HG03175 (cell line): Measurements from ENCODE around the gene HLX.

ENCODE experiments used
- ATAC-seq: cut with Tn5 transposase; IDR thresholded peaks from one replicate; pipeline ENCODE4 v1.9.1; 2021; ENCODE audit warnings: mild to moderate bottlenecking, moderate library complexity; ENCODE audit not compliant: unreplicated experiment

Gene HLX

GRCh38 chr1:220880726-220881506 is 1.7 kb downstream of the HLX start:
- no peak for ATAC-seq

GRCh38 chr1:220882061-220882891 is 3.0 kb downstream of the HLX start:
- ATAC-seq = no peak

- no peak for ATAC-seq
These were observed 5.1 kb downstream of the HLX start for GRCh38 chr1:220884109-220884980.

GRCh38 chr1:220884981-220885918 is 6.0 kb downstream of the HLX start:
- no peak for ATAC-seq

- ATAC-seq = no peak
These were observed 6.7 kb downstream of the HLX start for GRCh38 chr1:220885971-220886370.

GRCh38 chr1:220886470-220887201 is 7.4 kb downstream of the HLX start:
- no peak for ATAC-seq

GRCh38 chr1:220887202-220887519 is 7.9 kb downstream of the HLX start:
- no peak for ATAC-seq

GRCh38 chr1:220887520-220888416 is 8.5 kb downstream of the HLX start:
- ATAC-seq = no peak

GRCh38 chr1:220888417-220888986 is 9.3 kb downstream of the HLX start:
- ATAC-seq = no peak

GRCh38 chr1:220889333-220889732 is 10.1 kb downstream of the HLX start:
- ATAC-seq = no peak

GRCh38 chr1:220889848-220890287 is 10.6 kb downstream of the HLX start:
- ATAC-seq = no peak

GRCh38 chr1:220890602-220891001 is 11.4 kb downstream of the HLX start:
- ATAC-seq = no peak

- no peak for ATAC-seq
These were observed 12.2 kb downstream of the HLX start for GRCh38 chr1:220891224-220892085.

GRCh38 chr1:220892086-220892376 is 12.8 kb downstream of the HLX start:
- ATAC-seq = no peak

GRCh38 chr1:220892997-220893700 is 13.9 kb downstream of the HLX start:
- ATAC-seq = no peak

- ATAC-seq = no peak
These were observed 14.4 kb downstream of the HLX start for GRCh38 chr1:220893701-220894024.
